H9 (cell line): Measurements from ENCODE around the gene PPIP5K1. TPM values are rescaled to one million over a fixed set of nuclear protein-coding genes. Genes with fewer than 3 reads are reported as not detected.
"Not testable (repeated sequence)": the region's sequence is repeated elsewhere in the genome, so short reads cannot be mapped to it uniquely, and the experiment has no call there.

Experiments
- DNase-seq: peaks from one replicate; pipeline ENCODE4 v3.0.0-alpha.2; 2017
- H2AFZ ChIP-seq: one replicate; pipeline ENCODE4 v1.6.1; 2013; ENCODE audit warnings: mild to moderate bottlenecking, low read length, control low read depth, moderate library complexity
- H2AK5ac ChIP-seq: 2 replicates; pipeline ENCODE4 v1.6.1; 2013; ENCODE audit warnings: low read length, control low read depth, mixed read lengths; ENCODE audit not compliant: insufficient read length
- H2BK120ac ChIP-seq: one replicate; pipeline ENCODE4 v1.6.1; 2013; ENCODE audit warnings: low read depth, mild to moderate bottlenecking, low read length, control low read depth, inconsistent platforms; ENCODE audit not compliant: poor library complexity, severe bottlenecking
- H2BK12ac ChIP-seq: 2 replicates; pipeline ENCODE4 v1.6.1; 2013; ENCODE audit warnings: low read length, control low read depth, mixed read lengths, low read depth; ENCODE audit not compliant: insufficient read length
- H2BK15ac ChIP-seq: 2 replicates; pipeline ENCODE4 v1.6.1; 2013; ENCODE audit warnings: low read depth, low read length, control low read depth
- H2BK20ac ChIP-seq: one replicate; pipeline ENCODE4 v1.6.1; 2013; ENCODE audit warnings: low read depth, mild to moderate bottlenecking, low read length, control low read depth, inconsistent platforms; ENCODE audit not compliant: poor library complexity, severe bottlenecking
- H2BK5ac ChIP-seq: 2 replicates; pipeline ENCODE4 v1.6.1; 2013; ENCODE audit warnings: low read length, control low read depth, mixed read lengths; ENCODE audit not compliant: insufficient read length
- H3K14ac ChIP-seq: 2 replicates; pipeline ENCODE4 v1.6.1; 2013; ENCODE audit warnings: low read length, control low read depth; ENCODE audit not compliant: insufficient read depth
- H3K18ac ChIP-seq: 2 replicates; pipeline ENCODE4 v1.6.1; 2013; ENCODE audit warnings: low read depth, mild to moderate bottlenecking, mixed read lengths, low read length, control low read depth; ENCODE audit not compliant: insufficient read length
- H3K23ac ChIP-seq: 2 replicates; pipeline ENCODE4 v1.6.1; 2013; ENCODE audit warnings: low read length, control low read depth, mixed read lengths, low read depth; ENCODE audit not compliant: insufficient read length
- H3K23me2 ChIP-seq: 2 replicates; pipeline ENCODE4 v1.6.1; 2013; ENCODE audit warnings: low read depth, mild to moderate bottlenecking, mixed read lengths, low read length, control low read depth; ENCODE audit not compliant: insufficient read length, poor library complexity, severe bottlenecking
- H3K27ac ChIP-seq: 2 replicates; pipeline ENCODE4 v1.5.1; 2013; ENCODE audit warnings: low read length, control low read depth, mixed read lengths, low read depth; ENCODE audit not compliant: insufficient read length
- H3K27me3 ChIP-seq: 2 replicates; pipeline ENCODE4 v1.6.1; 2013; ENCODE audit warnings: low read length, control low read depth, inconsistent platforms; ENCODE audit not compliant: insufficient read depth
- H3K4ac ChIP-seq: 2 replicates; pipeline ENCODE4 v1.6.1; 2013; ENCODE audit warnings: low read depth, mild to moderate bottlenecking, control low read depth, inconsistent platforms, low read length, moderate library complexity
- H3K4me1 ChIP-seq: 2 replicates; pipeline ENCODE4 v1.6.1; 2013; ENCODE audit warnings: low read length, control low read depth, inconsistent platforms; ENCODE audit not compliant: insufficient read depth
- H3K4me2 ChIP-seq: 2 replicates; pipeline ENCODE4 v1.6.1; 2013; ENCODE audit warnings: low read length, control low read depth, mixed read lengths; ENCODE audit not compliant: insufficient read length, insufficient read depth
- H3K56ac ChIP-seq: 2 replicates; pipeline ENCODE4 v1.6.1; 2013; ENCODE audit warnings: low read depth, mild to moderate bottlenecking, mixed read lengths, low read length, control low read depth; ENCODE audit not compliant: insufficient read length
- H3K79me1 ChIP-seq: 2 replicates; pipeline ENCODE4 v1.6.1; 2013; ENCODE audit warnings: low read depth, mild to moderate bottlenecking, moderate library complexity, low read length, control low read depth, inconsistent platforms; ENCODE audit not compliant: insufficient read depth, poor library complexity, severe bottlenecking
- H3K79me2 ChIP-seq: 2 replicates; pipeline ENCODE4 v1.6.1; 2013; ENCODE audit warnings: low read length, control low read depth, inconsistent platforms; ENCODE audit not compliant: insufficient read depth
- H3K9ac ChIP-seq: 2 replicates; pipeline ENCODE4 v1.6.1; 2013; ENCODE audit warnings: low read length, control low read depth, mixed read lengths; ENCODE audit not compliant: insufficient read length; ENCODE audit errors: extremely low read depth
- H3K9me3 ChIP-seq: one replicate; pipeline ENCODE4 v1.6.1; 2013; ENCODE audit warnings: low read depth, low read length, inconsistent platforms; ENCODE audit not compliant: control insufficient read depth
- H3T11ph ChIP-seq: one replicate; pipeline ENCODE4 v1.6.1; 2013; ENCODE audit warnings: mild to moderate bottlenecking, low read length, control low read depth, inconsistent platforms
- H4K20me1 ChIP-seq: one replicate; pipeline ENCODE4 v1.6.1; 2013; ENCODE audit not compliant: control insufficient read depth, insufficient read length, insufficient read depth
- H4K5ac ChIP-seq: 2 replicates; pipeline ENCODE4 v1.6.1; 2013; ENCODE audit warnings: low read depth, mild to moderate bottlenecking, mixed read lengths, low read length, control low read depth; ENCODE audit not compliant: insufficient read length
- H4K8ac ChIP-seq: replicated peaks from 2 replicates; pipeline ENCODE4 v1.6.1; 2013; ENCODE audit warnings: low read length, control low read depth, mixed read lengths, low read depth; ENCODE audit not compliant: insufficient read length
- H4K91ac ChIP-seq: 2 replicates; pipeline ENCODE4 v1.6.1; 2013; ENCODE audit warnings: low read depth, mild to moderate bottlenecking, moderate library complexity, mixed read lengths, low read length, control low read depth; ENCODE audit not compliant: insufficient read length
- H3K27ac Mint-ChIP-seq, 3 experiments: 2 replicates in 2 of 3; 3 replicates in 1 of 3; pipeline ENCODE4 v1.8.0; 2020 to 2021; ENCODE audit warnings: mixed read lengths in 3 of 3, mild to moderate bottlenecking in 1 of 3, moderate library complexity in 1 of 3
- H3K27me3 Mint-ChIP-seq: 2 replicates; pipeline ENCODE4 v1.8.0; 2021; ENCODE audit warnings: low read depth, mild to moderate bottlenecking, moderate library complexity, mixed read lengths
- H3K36me3 Mint-ChIP-seq, 3 experiments: 2 replicates in 2 of 3; 3 replicates in 1 of 3; pipeline ENCODE4 v1.8.0; 2020 to 2021; ENCODE audit warnings: low read depth in 3 of 3, mixed read lengths in 3 of 3; ENCODE audit not compliant: insufficient read depth in 1 of 3
- H3K4me1 Mint-ChIP-seq, 2 experiments: 2 replicates each; pipeline ENCODE4 v1.8.0; 2020; ENCODE audit warnings: mixed read lengths in 2 of 2
- H3K4me3 Mint-ChIP-seq, 2 experiments: 2 replicates in 1 of 2; 3 replicates in 1 of 2; pipeline ENCODE4 v1.8.0; 2020 to 2021; ENCODE audit warnings: mild to moderate bottlenecking in 2 of 2, mixed read lengths in 2 of 2, moderate library complexity in 1 of 2
- H3K9me3 Mint-ChIP-seq, 2 experiments: 2 replicates in 1 of 2; 3 replicates in 1 of 2; pipeline ENCODE4 v1.8.0; 2020; ENCODE audit warnings: mild to moderate bottlenecking in 2 of 2, mixed read lengths in 2 of 2, moderate library complexity in 1 of 2
- WGBS: extraction: QIAGEN DNeasy Blood & Tissue Kit; methylation state at CpG from one replicate; pipeline ENCODE4 v1.1.7; 2013; ENCODE audit warnings: missing lambda C conversion rate, low lambda C conversion rate, mixed read lengths; ENCODE audit not compliant: insufficient read length; ENCODE audit errors: extremely low coverage; 5-methylcytosine and 5-hydroxymethylcytosine counted together
- total RNA-seq: library from RNA; stranded (reverse); gene quantifications from 2 replicates; pipeline ENCODE4 v1.2.1, GENCODE V29; 2021

Gene PPIP5K1
- total RNA-seq, 1 experiment from 2014 or later: 28.5 TPM

- H3K27me3 Mint-ChIP-seq, H3K56ac ChIP-seq, H3K9me3 ChIP-seq, H3K9me3 Mint-ChIP-seq, DNase-seq, H3K27ac ChIP-seq, H3K23ac ChIP-seq, H4K91ac ChIP-seq, H4K8ac ChIP-seq, H3K9ac ChIP-seq, H3K79me1 ChIP-seq, H3K4me3 Mint-ChIP-seq, H3K4me1 Mint-ChIP-seq, H3K79me2 ChIP-seq, H3K4me2 ChIP-seq, H3T11ph ChIP-seq, H2BK5ac ChIP-seq, H3K23me2 ChIP-seq, H2BK12ac ChIP-seq, H3K4ac ChIP-seq, H2BK120ac ChIP-seq, H2AK5ac ChIP-seq, H2BK20ac ChIP-seq, H3K14ac ChIP-seq, H4K5ac ChIP-seq, H3K27me3 ChIP-seq, H2AFZ ChIP-seq, H2BK15ac ChIP-seq, H3K4me1 ChIP-seq, H3K27ac Mint-ChIP-seq, H3K18ac ChIP-seq, H4K20me1 ChIP-seq: not testable (repeated sequence)
- peaks cover 3 to 18% (median 8%) of the 10 kb centered on the region in 3 experiments; a peak in 5 of 7 replicates for H3K36me3 Mint-ChIP-seq
- no CpG with 5 or more reads among the region's 6 CpGs for WGBS
Measured at GRCh38 chr15:43602233-43602632, 12.2 kb upstream of the PPIP5K1 start.

- not testable (repeated sequence) for H3K79me2 ChIP-seq, H4K20me1 ChIP-seq, H2BK120ac ChIP-seq, H3K14ac ChIP-seq, H3K4me1 Mint-ChIP-seq, H2BK12ac ChIP-seq, H3K23ac ChIP-seq, H3K9me3 Mint-ChIP-seq, H3K18ac ChIP-seq, H3K4ac ChIP-seq, H2AK5ac ChIP-seq, H3K4me3 Mint-ChIP-seq, H3K79me1 ChIP-seq, H2BK5ac ChIP-seq, DNase-seq, H2BK15ac ChIP-seq, H3T11ph ChIP-seq, H2AFZ ChIP-seq, H4K91ac ChIP-seq, H3K27me3 Mint-ChIP-seq, H3K56ac ChIP-seq, H3K27ac ChIP-seq, H3K4me2 ChIP-seq, H3K9me3 ChIP-seq, H3K27ac Mint-ChIP-seq, H3K4me1 ChIP-seq, H3K23me2 ChIP-seq, H4K8ac ChIP-seq, H3K27me3 ChIP-seq, H3K9ac ChIP-seq, H4K5ac ChIP-seq, H2BK20ac ChIP-seq
- no CpG with 5 or more reads among the region's 2 CpGs for WGBS
- H3K36me3 Mint-ChIP-seq: peaks cover 7 to 25% (median 15%) of the 10 kb centered on the region in 3 experiments; a peak in 6 of 7 replicates
Measured at GRCh38 chr15:43600200-43600599, 10.2 kb upstream of the PPIP5K1 start.
